CD14-positive monocyte (primary cell): ENCODE data around the gene NUFIP2. TPM values are rescaled to one million over a fixed set of nuclear protein-coding genes. Genes with fewer than 3 reads are reported as not detected.
"Not testable (repeated sequence)": the region's sequence is repeated elsewhere in the genome, so short reads cannot be mapped to it uniquely, and the experiment has no call there.

Experiments
- DNase-seq, 3 donors: peaks; one replicate each; pipeline ENCODE4 v3.0.0-alpha.2; 2011 to 2022
- H2AFZ ChIP-seq: 2 replicates; pipeline ENCODE4 v1.6.0; 2012; ENCODE audit warnings: mild to moderate bottlenecking, low read depth, low read length, inconsistent platforms; ENCODE audit not compliant: insufficient read depth, poor library complexity, severe bottlenecking
- H3K27ac ChIP-seq, 2 donors: 1 replicate in 1 of 2; 2 replicates in 1 of 2; pipeline ENCODE4 v1.5.1; 2012 to 2013; ENCODE audit warnings: low read length in 2 of 2, control low read depth in 1 of 2, inconsistent platforms in 1 of 2, low read depth in 1 of 2, mild to moderate bottlenecking in 1 of 2
- H3K27me3 ChIP-seq, 2 donors: one replicate each; pipeline versions ENCODE4 v1.6.0 to v1.6.1; 2011 to 2013; ENCODE audit warnings: low read length in 2 of 2; ENCODE audit not compliant: control insufficient read depth in 2 of 2, insufficient read depth in 2 of 2
- H3K36me3 ChIP-seq, 2 donors: replicated peaks in 1 of 2; 1 replicate in 1 of 2; 2 replicates in 1 of 2; pipeline versions ENCODE4 v1.5.1 to v1.6.1; 2012 to 2013; ENCODE audit warnings: low read length in 2 of 2, control low read depth in 1 of 2, inconsistent platforms in 1 of 2, mild to moderate bottlenecking in 1 of 2; ENCODE audit not compliant: insufficient read depth in 2 of 2, control insufficient read depth in 1 of 2
- H3K4me1 ChIP-seq, 2 donors: 1 replicate in 1 of 2; 2 replicates in 1 of 2; pipeline versions ENCODE4 v1.5.1 to v1.6.1; 2012 to 2013; ENCODE audit warnings: low read length in 2 of 2, control low read depth in 1 of 2, inconsistent platforms in 1 of 2, mild to moderate bottlenecking in 1 of 2, moderate library complexity in 1 of 2; ENCODE audit not compliant: insufficient read depth in 2 of 2, control insufficient read depth in 1 of 2
- H3K4me2 ChIP-seq: replicated peaks from 2 replicates; pipeline ENCODE3; 2012; ENCODE audit warnings: low read length, moderate library complexity, mild to moderate bottlenecking; ENCODE audit not compliant: poor library complexity, severe bottlenecking; ENCODE audit errors: extremely low read depth
- H3K4me3 ChIP-seq, 3 experiments: fragments of 200-600 bp in 1 of 3; sonication (generic) in 1 of 3; replicated peaks in 1 of 3; 1 replicate in 2 of 3; 2 replicates in 1 of 3; pipeline ENCODE4 v1.5.1; 2011 to 2013; ENCODE audit warnings: low read length in 3 of 3, mild to moderate bottlenecking in 3 of 3, control low read depth in 2 of 3, low read depth in 2 of 3, inconsistent platforms in 1 of 3, moderate library complexity in 1 of 3
- H3K79me2 ChIP-seq: 2 replicates; pipeline ENCODE4 v1.6.0; 2012; ENCODE audit warnings: mild to moderate bottlenecking, control low read depth, inconsistent platforms, low read length, moderate library complexity; ENCODE audit not compliant: insufficient read depth
- H3K9ac ChIP-seq: 2 replicates; pipeline ENCODE4 v1.6.0; 2017; ENCODE audit warnings: low read length, mild to moderate bottlenecking; ENCODE audit not compliant: insufficient read depth, poor library complexity, severe bottlenecking
- H3K9me3 ChIP-seq, 2 donors: replicated peaks in 1 of 2; 1 replicate in 1 of 2; 2 replicates in 1 of 2; pipeline versions ENCODE4 v1.5.1 to v1.6.1; 2012 to 2013; ENCODE audit warnings: low read length in 2 of 2, control low read depth in 1 of 2; ENCODE audit not compliant: control insufficient read depth in 1 of 2, insufficient read depth in 1 of 2
- H4K20me1 ChIP-seq: 2 replicates; pipeline ENCODE4 v1.6.0; 2012; ENCODE audit warnings: mild to moderate bottlenecking, low read length, control low read depth, moderate library complexity; ENCODE audit not compliant: insufficient read depth
- H3K27ac Mint-ChIP-seq, 7 donors: one replicate each; pipeline ENCODE4 v1.8.0; 2020; ENCODE audit warnings: mild to moderate bottlenecking in 7 of 7, mixed read lengths in 7 of 7, moderate library complexity in 6 of 7, inconsistent platforms in 2 of 7
- H3K27me3 Mint-ChIP-seq, 3 donors: one replicate each; pipeline ENCODE4 v1.8.0; 2021 to 2022; ENCODE audit warnings: low read depth in 3 of 3, mild to moderate bottlenecking in 3 of 3, mixed read lengths in 3 of 3, moderate library complexity in 3 of 3, inconsistent platforms in 1 of 3
- H3K36me3 Mint-ChIP-seq, 2 donors: one replicate each; pipeline ENCODE4 v1.8.0; 2020; ENCODE audit warnings: mixed read lengths in 2 of 2, inconsistent platforms in 1 of 2, mild to moderate bottlenecking in 1 of 2
- H3K4me1 Mint-ChIP-seq: one replicate; pipeline ENCODE4 v1.8.0; 2020; ENCODE audit warnings: mild to moderate bottlenecking, mixed read lengths
- H3K4me3 Mint-ChIP-seq, 2 donors: one replicate each; pipeline ENCODE4 v1.8.0; 2020; ENCODE audit warnings: mild to moderate bottlenecking in 2 of 2, mixed read lengths in 2 of 2, moderate library complexity in 1 of 2
- H3K9me3 Mint-ChIP-seq, 7 donors: one replicate each; pipeline ENCODE4 v1.8.0; 2020 to 2022; ENCODE audit warnings: mixed read lengths in 7 of 7, mild to moderate bottlenecking in 6 of 7, moderate library complexity in 6 of 7, inconsistent platforms in 2 of 7
- CTCF ChIP-seq: fragments of 200-600 bp; IDR thresholded peaks from one replicate; pipeline ENCODE4 v1.8.0; 2022; ENCODE audit warnings: antibody characterized with exemption, mild to moderate bottlenecking
- WGBS: methylation state at CpG from one replicate; pipeline ENCODE4 v1.1.5; 2013; ENCODE audit warnings: missing lambda C conversion rate; ENCODE audit not compliant: insufficient coverage; 5-methylcytosine and 5-hydroxymethylcytosine counted together
- intact Hi-C, 2 donors: fragments of 100-400 bp; cut with micrococcal nuclease; formaldehyde crosslinking; loops; one replicate each; pipeline versions ENCODE4 v1.15.0 to v1.15.1; 2023
- polyA plus RNA-seq, 3 donors: library from polyadenylated mRNA; depleted of rRNA in 1 of 3; unstranded in 2 of 3; stranded (reverse) in 1 of 3; fragments of 300-500 nt in 2 of 3; fragments of >200 nt in 1 of 3; fragmentation: Illumina TruSeq in 2 of 3; gene quantifications; 1 replicate in 2 of 3; 2 replicates in 1 of 3; pipeline ENCODE4 v1.2.3, GENCODE V29; 2012 to 2021

Gene NUFIP2
- polyA plus RNA-seq, 3 donors = 8.7 to 25.1 (median 13.7) TPM

DNA sequence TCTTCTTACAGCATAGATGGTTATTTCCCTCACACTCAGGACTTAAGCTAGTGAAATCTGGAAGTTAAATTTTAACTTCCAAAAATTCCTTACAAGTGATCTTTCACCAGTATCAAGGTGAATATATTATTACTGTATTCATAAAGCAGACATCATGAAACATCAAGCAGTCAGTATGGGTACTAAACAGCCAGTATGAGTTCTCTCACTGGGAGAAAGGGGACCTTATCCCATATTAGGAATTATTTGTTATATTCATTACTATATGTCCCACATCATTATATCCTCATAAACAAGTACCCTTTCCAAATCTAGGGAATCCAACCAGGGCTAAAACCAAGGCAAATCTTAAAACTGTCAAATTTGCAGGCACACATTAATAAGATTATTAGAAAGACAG is 15.3 kb downstream of the NUFIP2 start:
- Mint-ChIP-seq H3K27ac (peak overlapping the region in 1 of 7 donors; percentile 50), H3K4me1 (peaks cover 38% of the 10 kb centered on the region), H3K36me3 (peaks cover 56 to 83% of the 10 kb centered on the region in 2 donors), H3K9me3 (peaks cover 0 to 6% (median 0%) of the 10 kb centered on the region in 7 donors), H3K4me3 (no peak overlapping the region), H3K27me3 (no peaks in the 10 kb centered on the region)
- intact Hi-C loops = no loop called here
- H2AFZ ChIP-seq = no peak overlapping the region
- peaks cover 100% of the 10 kb centered on the region for H3K79me2 ChIP-seq
- no peak for TF ChIP-seq CTCF
- H3K27ac ChIP-seq = peak overlapping the region in 1 of 2 donors; percentile 22
- H3K4me1 ChIP-seq = no peaks in the 10 kb centered on the region
- H3K9me3 ChIP-seq = no peaks in the 10 kb centered on the region
- no peak overlapping the region for H3K4me2 ChIP-seq
- no peak overlapping the region for H3K9ac ChIP-seq
- no peak for DNase-seq
- peaks cover 100% of the 10 kb centered on the region for H4K20me1 ChIP-seq
- peaks cover 48 to 86% of the 10 kb centered on the region in 2 donors for H3K36me3 ChIP-seq
- no peaks in the 10 kb centered on the region for H3K27me3 ChIP-seq
- H3K4me3 ChIP-seq = no peak overlapping the region

DNA sequence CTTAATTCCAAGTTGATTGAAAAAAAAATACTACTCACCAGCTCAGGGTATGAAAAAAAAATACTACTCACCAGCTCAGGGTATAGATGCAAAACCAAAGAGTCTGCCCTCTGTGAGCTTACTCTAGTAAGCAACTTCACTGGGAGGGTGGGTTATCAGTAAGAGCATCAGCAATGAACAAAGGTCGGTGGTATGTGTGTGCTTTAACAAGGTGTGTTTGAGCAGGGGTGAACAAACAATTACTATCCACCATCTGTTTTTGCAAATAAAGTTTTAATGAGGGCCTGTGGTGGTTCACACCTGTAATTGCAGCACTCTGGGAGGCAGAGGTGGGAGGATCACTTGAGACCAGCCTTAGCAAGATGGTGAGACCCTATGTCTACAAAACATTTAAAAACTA is 20.0 kb downstream of the NUFIP2 start:
- intact Hi-C loops = no loop called here
- no peak for DNase-seq
- H2AFZ ChIP-seq = no peak overlapping the region
- peaks cover 18% of the 10 kb centered on the region for H3K4me1 Mint-ChIP-seq
- no peak overlapping the region for H3K4me3 ChIP-seq
- peaks cover 44 to 90% of the 10 kb centered on the region in 2 donors for H3K36me3 ChIP-seq
- no peaks in the 10 kb centered on the region for H3K9me3 Mint-ChIP-seq
- H3K27me3 ChIP-seq = no peaks in the 10 kb centered on the region
- H3K27ac Mint-ChIP-seq = peak overlapping the region in 2 of 7 donors; percentile 53 to 58
- H3K4me3 Mint-ChIP-seq = no peak overlapping the region
- H3K9me3 ChIP-seq = no peaks in the 10 kb centered on the region
- no peaks in the 10 kb centered on the region for H3K4me1 ChIP-seq
- no peak overlapping the region for H3K9ac ChIP-seq
- TF ChIP-seq CTCF = no peak
- no CpG with 5 or more reads among the region's 1 CpG for WGBS
- peaks cover 99% of the 10 kb centered on the region for H3K79me2 ChIP-seq
- peaks cover 100% of the 10 kb centered on the region for H4K20me1 ChIP-seq
- peak overlapping the region in 1 of 2 donors; percentile 20 for H3K27ac ChIP-seq
- H3K4me2 ChIP-seq = no peak overlapping the region
- peaks cover 40 to 83% of the 10 kb centered on the region in 2 donors for H3K36me3 Mint-ChIP-seq
- H3K27me3 Mint-ChIP-seq = no peaks in the 10 kb centered on the region

GRCh38 chr17:29271980-29272379 is 22.0 kb downstream of the NUFIP2 start:
- H3K27ac ChIP-seq, H3K9me3 ChIP-seq, H3K4me2 ChIP-seq, H2AFZ ChIP-seq, H3K4me3 ChIP-seq, DNase-seq, H3K4me3 Mint-ChIP-seq, H3K9me3 Mint-ChIP-seq, H3K4me1 ChIP-seq, intact Hi-C loops, H3K9ac ChIP-seq, H3K27me3 Mint-ChIP-seq, H3K27me3 ChIP-seq: not testable (repeated sequence)
- Histone ChIP-seq H3K36me3 (peaks cover 44 to 89% of the 10 kb centered on the region in 2 donors), H3K79me2 (peaks cover 99% of the 10 kb centered on the region), H4K20me1 (peaks cover 100% of the 10 kb centered on the region)
- WGBS = 100% methylated on average over 1 of the region's 9 CpGs
- peaks cover 10% of the 10 kb centered on the region for H3K4me1 Mint-ChIP-seq
- H3K27ac Mint-ChIP-seq = peak overlapping the region in 1 of 7 donors; percentile 21
- H3K36me3 Mint-ChIP-seq = peaks cover 34 to 75% of the 10 kb centered on the region in 2 donors
